HG03558 (cell line): ENCODE measurements around the gene GLI3.

Source experiments
- ATAC-seq: cut with Tn5 transposase; IDR thresholded peaks from one replicate; pipeline ENCODE4 v1.9.1; 2021; ENCODE audit warnings: moderate number of reproducible peaks; ENCODE audit not compliant: unreplicated experiment; ENCODE audit errors: extremely low read depth

Gene GLI3

DNA sequence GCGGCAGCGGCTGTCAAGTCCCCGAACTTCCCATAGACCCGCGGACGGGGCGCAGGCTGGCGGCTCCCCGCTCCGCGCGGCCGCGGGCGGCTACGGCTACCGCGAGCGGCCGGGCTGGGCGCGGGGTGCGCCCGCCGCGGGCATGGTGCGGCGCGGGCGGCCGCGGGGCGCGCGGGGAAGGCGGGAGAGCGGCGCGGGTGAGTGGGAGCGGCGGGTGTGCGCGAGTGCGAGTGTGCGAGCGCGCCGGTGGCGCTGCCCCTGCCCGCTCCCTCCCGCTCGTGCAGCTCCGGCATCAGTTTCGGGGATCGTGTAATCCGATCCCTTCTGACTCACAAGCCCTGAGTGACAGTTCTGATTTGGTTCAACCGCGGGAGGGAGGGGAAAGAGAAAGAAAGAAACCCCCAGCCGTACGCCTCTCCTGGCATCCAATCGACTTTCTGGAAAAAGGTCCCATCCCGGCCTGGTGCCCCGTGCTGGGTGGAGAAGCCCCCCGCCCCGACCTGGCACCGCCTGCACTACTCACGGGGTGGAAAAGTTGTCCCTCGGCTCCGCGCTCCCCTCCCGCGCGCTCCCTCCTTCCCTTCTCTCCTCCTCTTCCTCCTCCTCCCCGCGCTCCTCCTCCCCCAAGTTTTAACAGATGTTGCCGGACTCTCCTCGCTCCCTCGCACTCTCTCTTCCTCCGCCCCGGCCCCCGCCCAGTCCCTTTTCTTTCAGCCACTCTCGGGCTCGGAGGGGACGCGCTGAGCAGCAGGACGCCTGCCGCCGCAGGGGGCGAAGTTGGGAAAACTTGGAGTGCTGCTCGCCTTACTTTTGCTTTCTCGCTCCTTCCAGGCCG lies at the start of gene GLI3:
TSS of gene GLI3 (minus strand) at position 234 of the 835 bp plus-strand sequence. CDS start 13,956 bp downstream, outside the sequence.
- no peak for ATAC-seq

DNA sequence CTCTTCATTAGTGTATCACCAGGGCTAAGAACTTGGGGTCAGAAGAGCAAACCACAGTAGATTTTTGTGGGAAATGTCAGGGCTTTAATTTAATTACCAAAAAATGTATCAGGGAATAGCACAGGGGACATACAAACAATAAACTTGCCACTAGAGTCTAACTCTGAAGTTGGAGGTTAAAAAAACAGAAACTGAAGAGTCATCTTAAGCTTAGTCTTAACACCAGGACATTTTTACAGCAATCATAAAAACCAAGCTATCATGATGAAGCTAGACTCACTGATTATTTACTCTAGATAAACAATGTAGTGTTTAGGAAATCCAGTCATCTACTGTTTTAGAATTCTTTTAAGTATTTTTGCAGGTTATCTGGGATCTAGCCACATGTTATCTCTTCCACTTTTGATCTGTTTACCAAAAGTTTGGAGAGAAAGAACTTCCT lies 48.4 kb upstream of the GLI3 start:
- no peak for ATAC-seq

DNA sequence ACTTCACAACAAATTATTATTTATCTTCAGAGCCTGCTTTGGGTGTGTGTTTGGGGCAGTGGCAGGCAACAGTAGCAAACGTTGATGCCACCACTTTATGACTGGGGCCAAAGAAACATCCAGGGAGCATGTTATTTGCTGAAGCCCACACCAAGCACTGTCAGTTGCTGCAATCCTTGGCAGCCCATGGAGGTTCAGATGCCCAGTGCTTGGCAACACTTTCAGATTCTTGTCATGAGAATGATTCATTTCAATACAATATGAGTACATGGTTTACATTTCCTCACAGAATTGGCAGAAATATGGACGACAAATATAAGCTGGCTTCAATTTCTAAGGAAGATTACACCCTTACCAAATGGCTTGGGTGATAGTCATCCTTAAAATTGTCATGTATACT lies 46.5 kb upstream of the GLI3 start:
- ATAC-seq, result no peak

DNA sequence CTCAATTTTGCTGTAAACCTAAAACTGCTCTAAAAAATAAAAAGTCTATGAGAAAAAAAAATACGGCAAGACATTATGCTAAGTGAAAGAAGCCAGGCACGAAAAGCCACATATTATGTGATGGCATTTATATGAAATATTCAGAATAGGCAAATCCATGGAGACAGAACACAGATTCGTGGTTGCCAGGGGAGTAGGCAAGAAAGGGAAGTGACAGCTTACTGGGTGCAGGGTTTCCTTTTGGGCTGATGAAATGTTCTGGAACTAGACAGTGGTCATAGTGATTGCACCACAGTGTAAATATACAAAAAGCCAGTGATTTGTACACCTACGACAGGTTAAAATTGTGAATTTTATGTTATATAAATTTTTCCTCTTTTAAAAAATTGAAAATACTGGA lies 41.3 kb upstream of the GLI3 start:
- ATAC-seq, result no peak

DNA sequence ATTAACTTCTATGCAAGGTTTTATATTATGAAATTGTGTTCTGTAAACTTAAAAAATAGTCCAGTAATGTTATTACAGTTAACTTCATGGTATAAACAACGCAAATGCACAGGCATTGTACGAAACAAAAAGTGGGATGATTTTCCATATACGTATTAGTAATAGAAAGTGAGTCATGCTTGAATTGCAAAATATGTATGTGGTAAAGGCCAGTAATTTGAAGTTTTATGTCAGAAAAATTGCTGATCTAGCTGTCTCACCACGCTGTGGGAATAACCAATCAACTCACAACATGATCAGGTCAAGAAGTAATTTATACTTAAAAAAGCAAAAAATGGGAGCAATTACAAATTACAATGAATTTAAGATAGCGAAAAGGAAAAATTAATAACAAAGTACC lies 37.0 kb upstream of the GLI3 start:
- no peak for ATAC-seq

DNA sequence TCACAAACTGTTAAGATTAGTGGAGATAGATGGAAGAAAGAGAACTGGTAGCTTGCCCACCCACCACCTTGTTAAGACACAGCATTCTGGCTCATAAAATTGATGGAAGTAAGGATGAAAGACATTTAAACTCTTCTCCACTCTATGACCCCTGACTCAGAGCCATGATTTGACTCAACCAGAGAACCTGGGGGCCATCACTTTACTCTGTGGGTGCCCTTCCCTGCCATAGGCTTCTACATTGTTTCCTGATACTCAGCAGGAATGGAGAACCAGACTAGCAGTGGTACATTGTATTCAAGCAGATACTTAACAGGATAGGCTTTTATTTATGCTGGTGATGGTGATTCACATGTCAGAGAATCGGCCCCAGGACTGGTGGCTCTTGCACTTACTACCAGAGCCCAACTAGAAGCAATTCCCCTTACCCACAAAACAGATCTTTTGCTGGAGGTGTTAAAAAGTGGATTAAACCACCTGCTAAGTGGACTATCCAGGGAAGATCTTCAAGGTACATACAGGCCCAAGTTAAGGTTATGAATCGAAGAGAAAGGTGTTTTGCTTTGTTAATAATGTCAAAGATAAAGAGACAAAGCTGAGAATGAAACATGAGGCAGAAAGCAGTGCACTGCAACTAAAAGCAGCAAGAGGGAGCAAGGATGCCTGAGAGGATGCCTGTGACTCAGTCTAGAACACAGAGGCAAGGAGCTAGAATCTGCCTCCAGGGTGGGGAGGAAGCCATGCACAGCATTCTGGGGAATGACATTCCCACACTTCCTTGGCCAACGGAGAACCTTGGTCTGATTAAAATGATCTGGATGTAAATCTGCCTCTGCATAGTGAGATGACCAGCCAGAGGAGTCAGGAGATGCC lies 36.0 kb upstream of the GLI3 start:
- ATAC-seq, result no peak

DNA sequence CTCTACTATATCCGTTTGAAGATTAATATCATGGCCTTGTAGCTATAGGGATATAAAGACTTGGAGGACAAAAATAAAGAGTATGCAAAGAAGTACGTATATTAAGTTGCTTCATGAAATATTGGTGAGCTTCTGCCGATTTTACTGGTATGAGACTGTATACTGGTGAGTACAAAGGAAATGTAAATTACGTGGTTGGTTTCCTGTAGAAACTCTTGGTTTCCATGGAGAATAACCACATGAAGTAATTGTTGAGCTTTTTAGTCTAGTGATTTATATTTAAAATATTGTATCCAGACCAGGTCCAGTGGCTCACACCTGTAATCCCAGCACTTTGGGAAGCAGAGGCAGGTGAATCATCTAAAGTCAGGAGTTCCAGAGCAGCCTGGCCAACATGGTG lies 32.2 kb upstream of the GLI3 start:
- no peak for ATAC-seq

DNA sequence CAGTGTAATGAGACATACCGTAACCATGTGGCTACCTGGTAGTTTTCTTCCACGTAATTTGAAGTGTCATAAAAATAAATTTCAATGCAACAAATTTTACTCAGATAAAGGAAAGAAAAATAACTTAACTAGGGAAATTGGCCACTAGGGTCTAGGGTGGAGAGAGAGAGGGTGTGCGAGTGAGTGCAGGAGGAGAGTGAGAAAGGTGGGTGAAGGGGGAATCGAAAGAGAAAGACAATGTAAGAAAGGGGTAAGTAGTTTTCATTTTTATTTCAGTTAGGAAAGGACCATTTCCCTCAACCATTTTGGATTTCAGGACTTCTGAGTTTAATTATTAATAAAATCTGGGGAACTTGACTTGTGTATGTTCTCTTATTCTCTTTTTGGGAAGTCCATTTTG lies 27.7 kb upstream of the GLI3 start:
- no peak for ATAC-seq

DNA sequence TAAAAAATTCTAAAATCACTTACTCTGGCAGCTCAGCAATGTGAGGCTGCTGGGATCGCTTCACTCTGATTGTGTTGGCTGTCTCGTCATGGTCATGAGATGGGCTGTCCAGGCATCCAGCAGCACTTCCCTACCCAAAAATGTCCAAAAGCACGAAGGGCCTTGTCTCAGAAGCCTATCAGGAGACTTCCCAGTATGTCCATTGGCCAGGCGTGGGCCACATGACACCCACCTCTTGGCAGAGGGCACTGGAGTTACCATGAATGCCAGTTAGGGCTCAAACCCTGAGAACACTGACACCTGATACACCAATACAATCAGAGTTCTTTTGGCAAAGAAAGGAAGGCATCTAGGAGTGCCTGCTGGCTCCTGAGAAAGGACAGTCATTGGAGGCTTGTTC lies 27.0 kb upstream of the GLI3 start:
- no peak for ATAC-seq

DNA sequence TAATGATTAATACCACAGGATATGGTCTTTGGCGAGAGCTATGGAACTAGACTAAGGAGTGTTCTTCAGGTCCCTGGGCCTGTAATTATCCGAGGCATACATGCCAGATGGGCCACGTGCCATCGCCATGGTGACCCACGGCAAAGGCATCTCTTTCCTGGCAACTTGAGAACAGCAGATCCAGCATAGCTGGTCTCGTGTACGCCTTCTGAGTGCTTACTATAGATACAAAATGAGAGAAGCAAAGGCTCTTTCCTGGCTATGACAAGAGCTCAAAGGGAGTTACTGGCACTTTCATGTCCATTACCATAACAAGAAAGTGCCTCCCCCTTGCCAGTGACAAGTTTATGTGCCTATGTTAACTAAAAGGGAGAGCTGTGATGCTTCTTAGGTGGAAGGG lies 26.0 kb upstream of the GLI3 start:
- no peak for ATAC-seq

DNA sequence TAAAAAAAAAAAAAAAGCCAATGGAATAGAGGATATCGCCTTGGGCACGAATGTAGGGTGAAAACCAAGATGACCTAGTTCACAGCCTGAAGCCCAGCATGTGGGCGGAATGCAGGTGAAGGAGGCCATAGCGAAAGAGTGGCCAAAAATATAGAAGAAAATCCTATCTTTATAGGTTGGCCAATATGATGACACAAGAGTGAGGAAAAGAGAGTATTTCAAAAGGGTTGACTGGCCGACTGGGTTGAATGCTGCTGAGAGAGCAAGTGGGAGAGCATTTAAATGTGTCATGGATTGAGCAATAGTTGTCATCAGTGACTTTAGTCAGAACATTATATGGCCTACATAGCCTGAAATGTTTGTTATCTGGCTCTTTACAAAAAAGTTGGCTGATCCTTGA lies 17.2 kb upstream of the GLI3 start:
- ATAC-seq, result no peak

DNA sequence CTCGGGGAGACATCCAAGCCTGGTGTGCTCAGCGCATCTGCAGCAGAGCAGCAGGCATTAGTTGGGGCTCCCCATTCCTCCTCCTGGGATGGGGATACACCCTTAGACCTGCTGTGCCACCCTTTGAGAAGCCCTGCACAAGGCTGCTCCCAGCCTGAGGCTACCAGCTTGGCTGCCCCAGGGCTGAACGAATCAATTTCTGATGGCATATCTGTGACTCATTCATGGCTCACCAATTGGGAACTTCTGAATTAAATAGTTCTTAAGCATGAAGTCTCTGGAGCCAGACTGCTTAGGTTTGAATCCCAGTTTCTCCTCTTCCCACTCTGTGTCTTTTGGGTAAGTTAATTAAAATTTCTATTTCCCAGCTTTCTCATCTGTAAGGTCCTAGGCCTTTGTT lies 16.3 kb upstream of the GLI3 start:
- ATAC-seq, result no peak

DNA sequence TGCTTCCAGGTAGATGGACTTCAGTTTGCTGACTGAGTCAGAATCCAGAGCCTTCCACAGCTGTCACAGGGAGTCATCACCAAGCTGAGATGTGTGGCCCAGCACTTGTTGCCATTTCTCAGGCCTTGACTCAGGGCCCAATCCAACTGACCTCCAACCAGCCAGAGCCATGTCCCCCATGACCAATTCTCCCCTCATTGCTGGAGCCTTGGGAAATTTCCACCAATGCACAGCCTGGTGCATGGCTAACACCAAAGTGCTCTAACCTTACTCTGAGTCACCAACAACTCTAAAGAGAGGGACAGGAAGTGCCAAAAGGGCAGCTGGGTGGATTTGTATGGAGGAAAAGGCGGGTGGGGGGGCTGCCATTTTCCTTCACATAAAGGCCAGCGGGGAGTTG lies 13.4 kb upstream of the GLI3 start:
- no peak for ATAC-seq

DNA sequence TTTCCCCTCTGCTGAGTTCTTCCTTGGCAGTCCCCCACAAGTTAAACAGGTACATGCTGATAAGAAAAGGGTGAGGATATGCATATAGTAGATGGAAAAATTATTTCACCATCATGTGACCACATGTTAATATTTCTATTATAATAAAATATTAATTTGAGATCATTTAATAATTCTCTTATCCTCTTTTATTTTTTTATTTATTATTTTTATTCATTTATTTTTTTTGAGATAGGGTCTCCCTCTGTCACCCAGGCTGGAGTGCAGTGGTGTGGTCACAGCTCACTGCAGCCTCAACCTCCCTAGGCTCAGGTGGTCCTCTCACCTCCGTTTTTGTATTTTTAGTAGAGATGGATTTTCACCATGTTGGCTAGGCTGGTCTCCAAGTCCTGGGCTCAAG lies 11.6 kb upstream of the GLI3 start:
- ATAC-seq, result no peak

DNA sequence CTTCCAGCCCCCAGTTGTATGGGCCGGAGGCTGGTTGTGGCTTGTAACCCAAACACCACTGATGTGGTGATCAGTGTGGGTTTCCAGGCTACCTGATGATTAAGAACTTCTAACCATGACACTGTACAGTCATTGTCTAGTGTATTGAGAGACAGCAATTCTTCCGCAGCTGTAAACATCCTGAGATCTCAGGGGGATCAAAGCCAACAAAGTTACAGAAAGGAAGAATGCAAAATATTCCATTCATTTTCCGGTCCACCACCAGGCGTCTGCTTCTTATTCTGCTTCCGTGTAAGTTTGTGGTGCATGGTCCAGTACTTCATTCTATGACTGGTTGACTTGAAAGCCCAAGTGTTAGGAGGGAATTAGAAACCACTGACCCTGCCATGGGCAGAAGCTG lies 10.3 kb upstream of the GLI3 start:
- ATAC-seq, result no peak

DNA sequence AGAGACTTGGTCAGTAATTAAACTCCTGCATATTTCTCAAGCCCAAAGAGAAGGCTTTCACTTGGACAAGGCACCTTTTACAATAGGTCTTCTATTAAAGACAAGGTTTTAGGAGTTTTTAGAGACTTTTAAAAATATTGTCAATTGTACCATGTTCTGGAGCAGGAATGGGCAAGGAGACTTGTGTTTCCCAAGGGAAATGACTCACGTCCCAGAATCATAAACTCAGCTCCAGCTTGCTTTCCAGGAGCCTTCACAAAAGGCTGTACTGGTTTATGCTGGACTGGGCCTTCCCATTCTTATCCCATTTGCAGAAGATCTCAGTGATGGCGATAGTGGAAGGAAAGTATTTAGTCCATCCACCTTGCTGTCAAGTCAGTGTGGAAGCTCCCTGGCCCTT lies 7.8 kb upstream of the GLI3 start:
- ATAC-seq, result no peak

DNA sequence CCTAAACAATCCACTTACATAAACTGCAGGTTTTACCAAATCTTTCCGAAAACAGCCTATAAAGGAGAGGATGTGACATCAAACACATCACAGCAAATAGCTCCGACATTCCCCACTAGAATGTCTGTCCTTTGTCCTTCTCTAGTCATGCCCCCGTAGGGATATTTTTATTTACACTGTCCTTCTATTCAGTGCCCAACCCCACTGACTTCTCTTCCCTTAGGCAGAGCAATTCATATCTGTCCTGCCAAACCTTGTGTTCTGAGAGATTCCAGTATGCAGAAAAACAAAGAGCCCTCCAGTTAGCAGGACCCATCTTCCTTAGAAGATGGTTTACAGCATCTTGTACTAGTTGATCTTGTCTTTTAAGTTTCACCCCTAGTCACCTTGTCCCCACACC lies 5.4 kb upstream of the GLI3 start:
- no peak for ATAC-seq

DNA sequence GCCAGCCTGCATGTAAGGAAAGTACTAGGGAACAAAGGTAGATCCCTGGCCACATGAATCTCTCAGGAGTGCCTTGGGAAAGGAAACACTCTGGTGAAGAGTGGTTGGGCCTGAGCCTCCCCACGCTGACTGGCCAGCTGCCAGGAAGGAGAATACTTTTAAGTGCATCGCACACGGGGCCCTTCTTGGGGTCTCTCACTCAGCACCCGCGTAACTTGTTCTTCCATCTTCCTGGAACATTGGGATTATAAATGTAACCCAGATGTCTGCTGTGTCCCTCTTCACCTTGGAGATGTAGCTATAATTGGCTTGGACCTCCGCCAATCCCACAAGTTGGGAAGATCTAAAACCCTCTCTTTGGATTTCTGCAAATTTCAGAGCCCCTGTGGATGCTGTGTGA lies 4.4 kb upstream of the GLI3 start:
- no peak for ATAC-seq

DNA sequence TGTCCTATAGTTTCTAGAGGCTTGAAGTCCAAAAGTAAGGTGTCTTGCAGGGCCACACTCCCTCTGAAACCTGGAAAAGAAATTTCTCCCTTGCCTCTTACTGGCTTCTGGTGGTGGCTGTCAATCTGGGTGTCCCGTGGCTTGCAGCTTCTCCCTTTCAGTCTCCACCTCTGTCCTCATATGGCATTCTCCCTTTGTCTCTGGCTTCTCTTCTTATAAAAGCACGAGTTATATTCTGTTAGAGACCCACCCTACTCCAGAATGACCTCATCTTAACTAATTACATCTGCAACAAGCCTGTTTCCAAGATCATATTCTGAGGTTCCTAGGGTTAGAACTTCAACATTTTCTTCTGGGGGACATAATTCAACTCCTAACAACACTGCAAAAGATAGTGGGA lies 3.4 kb upstream of the GLI3 start:
- no peak for ATAC-seq

DNA sequence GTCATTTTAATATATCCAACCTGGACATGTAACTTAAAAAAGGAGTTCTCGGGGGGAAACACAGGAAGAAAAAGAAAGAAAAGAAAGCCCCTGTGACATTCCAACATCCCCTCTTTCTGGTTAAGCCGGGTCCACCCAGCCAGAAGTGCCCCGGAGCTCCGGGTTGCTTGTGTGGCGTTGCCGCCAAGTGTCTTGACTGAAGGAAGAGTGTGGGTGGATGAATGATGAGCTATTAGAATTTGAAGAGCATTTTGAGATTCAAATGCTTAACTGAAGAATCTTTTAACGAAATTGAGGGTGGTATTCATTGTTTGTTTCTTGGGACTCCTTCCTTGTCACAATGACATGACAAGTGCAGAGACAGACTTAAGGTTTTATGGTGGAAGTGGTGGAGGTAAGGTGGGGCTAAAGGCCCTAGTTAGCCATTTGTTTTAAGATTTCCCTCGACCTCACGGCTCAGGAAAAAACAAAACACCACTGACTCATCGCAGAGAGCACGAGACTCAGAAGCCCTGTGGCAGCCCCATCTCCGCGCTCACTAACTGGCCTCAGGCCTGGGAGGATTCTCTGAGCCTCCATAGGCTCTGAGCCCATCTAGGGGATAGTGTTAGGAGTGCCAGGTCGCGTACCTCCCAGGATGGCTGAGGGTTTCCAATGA lies 1.8 kb upstream of the GLI3 start:
- no peak for ATAC-seq
